GM23338 (cell line): ENCODE data around the gene MRAS. TPM values are rescaled to one million over a fixed set of nuclear protein-coding genes. Genes with fewer than 3 reads are reported as not detected.
A peak's percentile ranks its signal among the peaks of the same experiment; 100 is the strongest.

Experiments used
- ATAC-seq: fragments of 200-7000 bp; cut with Tn5 transposase; 3 replicates; pipeline ENCODE4 v1.9.1; 2020
- DNase-seq: peaks from one replicate; pipeline ENCODE4 v3.0.0-alpha.2; 2015; ENCODE audit warnings: low spot score
- H2AFZ ChIP-seq: fragments of 200-600 bp; sonication (generic); 2 replicates; pipeline ENCODE4 v1.8.0; 2016; ENCODE audit warnings: antibody characterized with exemption, mild to moderate bottlenecking, moderate library complexity
- H3F3A ChIP-seq: fragments of 200-600 bp; sonication (generic); replicated peaks from 2 replicates; pipeline ENCODE4 v1.8.0; 2017; ENCODE audit warnings: antibody characterized with exemption, mixed run types, low read depth
- H3K27ac ChIP-seq: fragments of 200-600 bp; sonication (generic); 2 replicates; pipeline ENCODE4 v1.6.1; 2016; ENCODE audit warnings: low read depth
- H3K27me3 ChIP-seq: fragments of 200-600 bp; sonication (generic); 2 replicates; pipeline ENCODE4 v1.8.0; 2016; ENCODE audit warnings: mild to moderate bottlenecking, mixed run types, moderate library complexity; ENCODE audit not compliant: insufficient read depth
- H3K36me3 ChIP-seq: fragments of 200-600 bp; sonication (generic); 2 replicates; pipeline ENCODE4 v1.8.0; 2016; ENCODE audit warnings: mild to moderate bottlenecking; ENCODE audit not compliant: insufficient read depth
- H3K4me1 ChIP-seq: fragments of 200-600 bp; sonication (generic); 2 replicates; pipeline ENCODE4 v1.8.0; 2016; ENCODE audit warnings: mild to moderate bottlenecking, moderate library complexity; ENCODE audit not compliant: insufficient read depth
- H3K4me2 ChIP-seq: fragments of 200-600 bp; sonication (generic); 2 replicates; pipeline ENCODE4 v1.7.1; 2017; ENCODE audit warnings: mixed run types
- H3K4me3 ChIP-seq: fragments of 200-600 bp; sonication (generic); 2 replicates; pipeline ENCODE4 v1.6.1; 2016; ENCODE audit warnings: mixed run types
- H3K79me2 ChIP-seq: fragments of 200-600 bp; sonication (generic); replicated peaks from 2 replicates; pipeline ENCODE4 v1.8.0; 2017; ENCODE audit warnings: mild to moderate bottlenecking; ENCODE audit not compliant: insufficient read depth
- H3K9me2 ChIP-seq: fragments of 200-600 bp; sonication (generic); 2 replicates; pipeline ENCODE4 v1.8.0; 2017; ENCODE audit not compliant: insufficient read depth
- H4K20me1 ChIP-seq: fragments of 200-600 bp; sonication (generic); replicated peaks from 2 replicates; pipeline ENCODE4 v1.8.0; 2017; ENCODE audit warnings: mild to moderate bottlenecking; ENCODE audit not compliant: insufficient read depth
- H3K27ac Mint-ChIP-seq: 2 replicates; pipeline ENCODE4 v1.8.0; 2020; ENCODE audit warnings: inconsistent platforms, mild to moderate bottlenecking, moderate library complexity, mixed read lengths
- H3K27me3 Mint-ChIP-seq: 3 replicates; pipeline ENCODE4 v1.8.0; 2022; ENCODE audit warnings: low read depth, mild to moderate bottlenecking, moderate library complexity, mixed read lengths, inconsistent platforms; ENCODE audit not compliant: insufficient read depth, poor library complexity
- H3K36me3 Mint-ChIP-seq: 3 replicates; pipeline ENCODE4 v1.8.0; 2021; ENCODE audit warnings: low read depth, mild to moderate bottlenecking, inconsistent platforms, moderate library complexity, mixed read lengths
- H3K4me1 Mint-ChIP-seq: 3 replicates; pipeline ENCODE4 v1.8.0; 2020; ENCODE audit warnings: mild to moderate bottlenecking, inconsistent platforms, mixed read lengths
- H3K4me3 Mint-ChIP-seq: 3 replicates; pipeline ENCODE4 v1.8.0; 2021; ENCODE audit warnings: moderate library complexity, mild to moderate bottlenecking, inconsistent platforms, mixed read lengths
- H3K9me3 Mint-ChIP-seq: 3 replicates; pipeline ENCODE4 v1.8.0; 2020; ENCODE audit warnings: moderate library complexity, mild to moderate bottlenecking, inconsistent platforms, mixed read lengths
- CREB1 ChIP-seq: fragments of 250-450 bp; sonication (Bioruptor Pico); IDR thresholded peaks from 2 replicates; pipeline ENCODE4 v1.5.0; 2020; ENCODE audit warnings: low read depth, mild to moderate bottlenecking, moderate library complexity
- JUNB ChIP-seq: IDR thresholded peaks from one replicate; pipeline ENCODE4 v1.6.1; 2016; ENCODE audit warnings: antibody characterized with exemption; ENCODE audit not compliant: unreplicated experiment
- POLR2AphosphoS5 ChIP-seq: IDR thresholded peaks from 2 replicates; pipeline ENCODE4 v1.6.1; 2016; ENCODE audit warnings: antibody characterized with exemption, low read depth
- STAT1 ChIP-seq: IDR thresholded peaks from one replicate; pipeline ENCODE4 v1.6.1; 2016; ENCODE audit warnings: antibody characterized with exemption; ENCODE audit not compliant: unreplicated experiment
- polyA plus RNA-seq: library from polyadenylated mRNA; unstranded; fragments of >200 nt; fragmentation: Nextera tagmentation; extraction: Ambion mirVana; gene quantifications from 2 replicates; pipeline ENCODE4 v1.2.1, GENCODE V29; 2016
- total RNA-seq: library from RNA; depleted of rRNA; stranded (reverse); fragments of >200 nt; shearing (Covaris generic); gene quantifications from 2 replicates; pipeline ENCODE4 v1.2.3, GENCODE V29; 2014
- TF ChIP-seq, protein P1 (sequence below): IDR thresholded peaks from 2 replicates; pipeline ENCODE4 v1.6.1; 2016; ENCODE audit warnings: antibody characterized with exemption
- TF ChIP-seq, protein P2 (sequence below): fragments of 250-450 bp; sonication (Bioruptor Pico); IDR thresholded peaks from 2 replicates; pipeline ENCODE4 v1.5.0; 2020; ENCODE audit warnings: mild to moderate bottlenecking, moderate library complexity
- TF ChIP-seq, protein P3 (sequence below): IDR thresholded peaks from one replicate; pipeline ENCODE4 v1.6.1; 2018; ENCODE audit warnings: antibody characterized with exemption; ENCODE audit not compliant: unreplicated experiment

The MRAS gene
- total and polyA plus RNA-seq, 2 experiments from 2014 or later, result 9.1 to 10.2 TPM

DNA sequence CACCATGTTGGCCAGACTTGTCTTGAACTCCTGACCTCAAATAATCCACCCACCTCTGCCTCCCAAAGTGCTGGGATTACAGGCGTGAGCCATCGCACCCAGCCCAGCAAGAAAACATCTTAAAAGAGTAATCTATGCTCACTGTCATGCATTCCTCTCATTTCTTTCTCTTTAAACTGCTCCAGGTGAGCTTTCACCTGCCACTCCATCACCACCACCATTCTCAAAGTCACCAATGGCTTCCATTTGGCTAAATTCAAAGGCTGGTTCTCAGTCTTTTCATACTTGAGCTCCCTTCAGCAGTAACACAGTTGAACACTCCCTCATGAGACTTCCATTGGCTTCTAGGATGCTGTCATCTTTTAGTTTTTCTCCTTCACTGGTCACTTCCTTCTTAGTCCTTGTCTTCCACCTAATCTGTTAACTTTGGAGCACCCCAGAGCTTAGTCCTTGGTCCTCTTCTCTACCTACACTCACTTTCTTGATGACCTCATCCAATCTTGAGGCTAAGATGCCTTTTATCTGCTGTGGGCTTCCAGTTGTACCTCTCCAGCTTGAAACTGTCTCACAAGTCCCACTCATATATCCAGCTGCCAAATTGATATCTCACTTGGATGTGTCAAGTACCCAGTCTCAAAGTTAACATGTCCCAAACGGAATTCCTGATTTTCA is 59.0 kb downstream of the MRAS start:
- peaks cover 28% of the 10 kb centered on the region for H3K36me3 Mint-ChIP-seq
- Histone ChIP-seq H3F3A (peaks cover 3% of the 10 kb centered on the region; the same call in 1 of the 2 replicates), H4K20me1 (no peaks in the 10 kb centered on the region), H3K36me3 (no peaks in the 10 kb centered on the region; the same call in 1 of the 2 replicates), H3K4me2 (0 out of 2 replicates have a peak overlapping the region, but pooled peaks have one; percentile 32), H3K4me3 (no peak overlapping the region), H3K9me2 (peaks cover 39% of the 10 kb centered on the region), H3K4me1 (peaks cover 22% of the 10 kb centered on the region), H3K27ac (no peak overlapping the region), H2AFZ (no peak overlapping the region), H3K79me2 (no peaks in the 10 kb centered on the region), H3K27me3 (no peaks in the 10 kb centered on the region)
- H3K4me3 Mint-ChIP-seq, result no peak overlapping the region
- DNase-seq (no peak), ATAC-seq (no peak)
- TF ChIP-seq, protein P1, sequence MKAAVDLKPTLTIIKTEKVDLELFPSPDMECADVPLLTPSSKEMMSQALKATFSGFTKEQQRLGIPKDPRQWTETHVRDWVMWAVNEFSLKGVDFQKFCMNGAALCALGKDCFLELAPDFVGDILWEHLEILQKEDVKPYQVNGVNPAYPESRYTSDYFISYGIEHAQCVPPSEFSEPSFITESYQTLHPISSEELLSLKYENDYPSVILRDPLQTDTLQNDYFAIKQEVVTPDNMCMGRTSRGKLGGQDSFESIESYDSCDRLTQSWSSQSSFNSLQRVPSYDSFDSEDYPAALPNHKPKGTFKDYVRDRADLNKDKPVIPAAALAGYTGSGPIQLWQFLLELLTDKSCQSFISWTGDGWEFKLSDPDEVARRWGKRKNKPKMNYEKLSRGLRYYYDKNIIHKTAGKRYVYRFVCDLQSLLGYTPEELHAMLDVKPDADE, result no peak
- TF ChIP-seq, protein P2, sequence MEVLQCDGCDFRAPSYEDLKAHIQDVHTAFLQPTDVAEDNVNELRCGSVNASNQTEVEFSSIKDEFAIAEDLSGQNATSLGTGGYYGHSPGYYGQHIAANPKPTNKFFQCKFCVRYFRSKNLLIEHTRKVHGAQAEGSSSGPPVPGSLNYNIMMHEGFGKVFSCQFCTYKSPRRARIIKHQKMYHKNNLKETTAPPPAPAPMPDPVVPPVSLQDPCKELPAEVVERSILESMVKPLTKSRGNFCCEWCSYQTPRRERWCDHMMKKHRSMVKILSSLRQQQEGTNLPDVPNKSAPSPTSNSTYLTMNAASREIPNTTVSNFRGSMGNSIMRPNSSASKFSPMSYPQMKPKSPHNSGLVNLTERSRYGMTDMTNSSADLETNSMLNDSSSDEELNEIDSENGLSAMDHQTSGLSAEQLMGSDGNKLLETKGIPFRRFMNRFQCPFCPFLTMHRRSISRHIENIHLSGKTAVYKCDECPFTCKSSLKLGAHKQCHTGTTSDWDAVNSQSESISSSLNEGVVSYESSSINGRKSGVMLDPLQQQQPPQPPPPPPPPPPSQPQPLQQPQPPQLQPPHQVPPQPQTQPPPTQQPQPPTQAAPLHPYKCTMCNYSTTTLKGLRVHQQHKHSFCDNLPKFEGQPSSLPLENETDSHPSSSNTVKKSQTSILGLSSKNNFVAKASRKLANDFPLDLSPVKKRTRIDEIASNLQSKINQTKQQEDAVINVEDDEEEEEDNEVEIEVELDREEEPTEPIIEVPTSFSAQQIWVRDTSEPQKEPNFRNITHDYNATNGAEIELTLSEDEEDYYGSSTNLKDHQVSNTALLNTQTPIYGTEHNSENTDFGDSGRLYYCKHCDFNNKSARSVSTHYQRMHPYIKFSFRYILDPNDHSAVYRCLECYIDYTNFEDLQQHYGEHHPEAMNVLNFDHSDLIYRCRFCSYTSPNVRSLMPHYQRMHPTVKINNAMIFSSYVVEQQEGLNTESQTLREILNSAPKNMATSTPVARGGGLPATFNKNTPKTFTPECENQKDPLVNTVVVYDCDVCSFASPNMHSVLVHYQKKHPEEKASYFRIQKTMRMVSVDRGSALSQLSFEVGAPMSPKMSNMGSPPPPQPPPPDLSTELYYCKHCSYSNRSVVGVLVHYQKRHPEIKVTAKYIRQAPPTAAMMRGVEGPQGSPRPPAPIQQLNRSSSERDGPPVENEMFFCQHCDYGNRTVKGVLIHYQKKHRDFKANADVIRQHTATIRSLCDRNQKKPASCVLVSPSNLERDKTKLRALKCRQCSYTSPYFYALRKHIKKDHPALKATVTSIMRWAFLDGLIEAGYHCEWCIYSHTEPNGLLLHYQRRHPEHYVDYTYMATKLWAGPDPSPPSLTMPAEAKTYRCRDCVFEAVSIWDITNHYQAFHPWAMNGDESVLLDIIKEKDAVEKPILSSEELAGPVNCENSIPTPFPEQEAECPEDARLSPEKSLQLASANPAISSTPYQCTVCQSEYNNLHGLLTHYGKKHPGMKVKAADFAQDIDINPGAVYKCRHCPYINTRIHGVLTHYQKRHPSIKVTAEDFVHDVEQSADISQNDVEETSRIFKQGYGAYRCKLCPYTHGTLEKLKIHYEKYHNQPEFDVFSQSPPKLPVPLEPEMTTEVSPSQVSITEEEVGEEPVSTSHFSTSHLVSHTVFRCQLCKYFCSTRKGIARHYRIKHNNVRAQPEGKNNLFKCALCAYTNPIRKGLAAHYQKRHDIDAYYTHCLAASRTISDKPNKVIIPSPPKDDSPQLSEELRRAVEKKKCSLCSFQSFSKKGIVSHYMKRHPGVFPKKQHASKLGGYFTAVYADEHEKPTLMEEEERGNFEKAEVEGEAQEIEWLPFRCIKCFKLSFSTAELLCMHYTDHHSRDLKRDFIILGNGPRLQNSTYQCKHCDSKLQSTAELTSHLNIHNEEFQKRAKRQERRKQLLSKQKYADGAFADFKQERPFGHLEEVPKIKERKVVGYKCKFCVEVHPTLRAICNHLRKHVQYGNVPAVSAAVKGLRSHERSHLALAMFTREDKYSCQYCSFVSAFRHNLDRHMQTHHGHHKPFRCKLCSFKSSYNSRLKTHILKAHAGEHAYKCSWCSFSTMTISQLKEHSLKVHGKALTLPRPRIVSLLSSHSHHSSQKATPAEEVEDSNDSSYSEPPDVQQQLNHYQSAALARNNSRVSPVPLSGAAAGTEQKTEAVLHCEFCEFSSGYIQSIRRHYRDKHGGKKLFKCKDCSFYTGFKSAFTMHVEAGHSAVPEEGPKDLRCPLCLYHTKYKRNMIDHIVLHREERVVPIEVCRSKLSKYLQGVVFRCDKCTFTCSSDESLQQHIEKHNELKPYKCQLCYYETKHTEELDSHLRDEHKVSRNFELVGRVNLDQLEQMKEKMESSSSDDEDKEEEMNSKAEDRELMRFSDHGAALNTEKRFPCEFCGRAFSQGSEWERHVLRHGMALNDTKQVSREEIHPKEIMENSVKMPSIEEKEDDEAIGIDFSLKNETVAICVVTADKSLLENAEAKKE, result no peak
- TF ChIP-seq STAT1, result no peak
- TF ChIP-seq JUNB, result no peak
- no peak for TF ChIP-seq POLR2AphosphoS5
- TF ChIP-seq CREB1 (CRISPR knock-in tag), result no peak
- TF ChIP-seq, protein P3, sequence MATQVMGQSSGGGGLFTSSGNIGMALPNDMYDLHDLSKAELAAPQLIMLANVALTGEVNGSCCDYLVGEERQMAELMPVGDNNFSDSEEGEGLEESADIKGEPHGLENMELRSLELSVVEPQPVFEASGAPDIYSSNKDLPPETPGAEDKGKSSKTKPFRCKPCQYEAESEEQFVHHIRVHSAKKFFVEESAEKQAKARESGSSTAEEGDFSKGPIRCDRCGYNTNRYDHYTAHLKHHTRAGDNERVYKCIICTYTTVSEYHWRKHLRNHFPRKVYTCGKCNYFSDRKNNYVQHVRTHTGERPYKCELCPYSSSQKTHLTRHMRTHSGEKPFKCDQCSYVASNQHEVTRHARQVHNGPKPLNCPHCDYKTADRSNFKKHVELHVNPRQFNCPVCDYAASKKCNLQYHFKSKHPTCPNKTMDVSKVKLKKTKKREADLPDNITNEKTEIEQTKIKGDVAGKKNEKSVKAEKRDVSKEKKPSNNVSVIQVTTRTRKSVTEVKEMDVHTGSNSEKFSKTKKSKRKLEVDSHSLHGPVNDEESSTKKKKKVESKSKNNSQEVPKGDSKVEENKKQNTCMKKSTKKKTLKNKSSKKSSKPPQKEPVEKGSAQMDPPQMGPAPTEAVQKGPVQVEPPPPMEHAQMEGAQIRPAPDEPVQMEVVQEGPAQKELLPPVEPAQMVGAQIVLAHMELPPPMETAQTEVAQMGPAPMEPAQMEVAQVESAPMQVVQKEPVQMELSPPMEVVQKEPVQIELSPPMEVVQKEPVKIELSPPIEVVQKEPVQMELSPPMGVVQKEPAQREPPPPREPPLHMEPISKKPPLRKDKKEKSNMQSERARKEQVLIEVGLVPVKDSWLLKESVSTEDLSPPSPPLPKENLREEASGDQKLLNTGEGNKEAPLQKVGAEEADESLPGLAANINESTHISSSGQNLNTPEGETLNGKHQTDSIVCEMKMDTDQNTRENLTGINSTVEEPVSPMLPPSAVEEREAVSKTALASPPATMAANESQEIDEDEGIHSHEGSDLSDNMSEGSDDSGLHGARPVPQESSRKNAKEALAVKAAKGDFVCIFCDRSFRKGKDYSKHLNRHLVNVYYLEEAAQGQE, result no peak
- H3K27ac Mint-ChIP-seq, result no peak overlapping the region
- peaks cover 8% of the 10 kb centered on the region; the same call in 2 of the 3 replicates for H3K9me3 Mint-ChIP-seq
- H3K4me1 Mint-ChIP-seq, result peaks cover 41% of the 10 kb centered on the region
- peaks cover 14% of the 10 kb centered on the region for H3K27me3 Mint-ChIP-seq
